Chondrocyte (in vitro differentiated cells): ENCODE data around the gene GRIP2. TPM values are rescaled to one million over a fixed set of nuclear protein-coding genes. Genes with fewer than 3 reads are reported as not detected.

ENCODE experiments used
- DNase-seq: peaks from one replicate; pipeline ENCODE4 v3.0.0; 2021; ENCODE audit warnings: mixed read lengths, low spot score
- H3K27ac Mint-ChIP-seq: one replicate; pipeline ENCODE4 v1.8.0; 2021; ENCODE audit warnings: mild to moderate bottlenecking, moderate library complexity, mixed read lengths; ENCODE audit not compliant: unreplicated experiment
- H3K27me3 Mint-ChIP-seq: 2 replicates; pipeline ENCODE4 v1.8.0; 2021; ENCODE audit warnings: low read depth, mixed read lengths
- H3K36me3 Mint-ChIP-seq: 2 replicates; pipeline ENCODE4 v1.8.0; 2021; ENCODE audit warnings: low read depth, mixed read lengths
- H3K4me1 Mint-ChIP-seq: 2 replicates; pipeline ENCODE4 v1.8.0; 2021; ENCODE audit warnings: low read depth, mild to moderate bottlenecking, mixed read lengths
- H3K4me3 Mint-ChIP-seq: one replicate; pipeline ENCODE4 v1.8.0; 2021; ENCODE audit warnings: mild to moderate bottlenecking, moderate library complexity, mixed read lengths; ENCODE audit not compliant: unreplicated experiment
- H3K9me3 Mint-ChIP-seq: 2 replicates; pipeline ENCODE4 v1.8.0; 2021; ENCODE audit warnings: low read depth, mixed read lengths
- total RNA-seq: library from RNA; stranded (reverse); gene quantifications from 3 replicates; pipeline ENCODE4 v1.2.1, GENCODE V29; 2021
- TF ChIP-seq, protein P1 (sequence below): fragments of 200-600 bp; sonication (generic); IDR thresholded peaks from 2 replicates; pipeline ENCODE4 v1.5.0; 2021; ENCODE audit warnings: antibody characterized with exemption, mild to moderate bottlenecking, moderate library complexity

Gene GRIP2
- total RNA-seq, 1 donor from 2014 or later: 0.20 TPM

DNA sequence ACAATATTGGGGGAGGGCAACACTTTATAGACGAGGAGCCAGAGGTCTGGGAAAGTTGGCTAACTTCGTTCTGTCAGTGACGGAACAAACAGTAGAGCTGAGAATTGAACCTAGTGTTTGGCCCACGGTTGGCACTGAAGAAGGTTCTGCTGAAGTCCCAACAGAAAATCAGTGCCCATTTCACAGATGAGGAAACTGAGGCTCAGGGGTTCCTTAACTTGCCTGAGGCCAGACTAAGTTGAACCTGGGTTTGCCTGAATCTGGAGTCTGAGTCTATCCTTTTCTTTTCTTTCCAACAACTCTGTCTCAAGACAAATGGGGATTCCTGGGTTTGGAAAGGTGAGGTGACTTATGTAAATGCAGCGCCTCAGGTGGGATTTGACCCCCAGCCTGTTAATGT is 82.7 kb downstream of the GRIP2 start:
- H3K4me1 Mint-ChIP-seq: peaks cover 53% of the 10 kb centered on the region
- no peak for DNase-seq
- H3K4me3 Mint-ChIP-seq: no peak overlapping the region
- TF ChIP-seq, protein P1, sequence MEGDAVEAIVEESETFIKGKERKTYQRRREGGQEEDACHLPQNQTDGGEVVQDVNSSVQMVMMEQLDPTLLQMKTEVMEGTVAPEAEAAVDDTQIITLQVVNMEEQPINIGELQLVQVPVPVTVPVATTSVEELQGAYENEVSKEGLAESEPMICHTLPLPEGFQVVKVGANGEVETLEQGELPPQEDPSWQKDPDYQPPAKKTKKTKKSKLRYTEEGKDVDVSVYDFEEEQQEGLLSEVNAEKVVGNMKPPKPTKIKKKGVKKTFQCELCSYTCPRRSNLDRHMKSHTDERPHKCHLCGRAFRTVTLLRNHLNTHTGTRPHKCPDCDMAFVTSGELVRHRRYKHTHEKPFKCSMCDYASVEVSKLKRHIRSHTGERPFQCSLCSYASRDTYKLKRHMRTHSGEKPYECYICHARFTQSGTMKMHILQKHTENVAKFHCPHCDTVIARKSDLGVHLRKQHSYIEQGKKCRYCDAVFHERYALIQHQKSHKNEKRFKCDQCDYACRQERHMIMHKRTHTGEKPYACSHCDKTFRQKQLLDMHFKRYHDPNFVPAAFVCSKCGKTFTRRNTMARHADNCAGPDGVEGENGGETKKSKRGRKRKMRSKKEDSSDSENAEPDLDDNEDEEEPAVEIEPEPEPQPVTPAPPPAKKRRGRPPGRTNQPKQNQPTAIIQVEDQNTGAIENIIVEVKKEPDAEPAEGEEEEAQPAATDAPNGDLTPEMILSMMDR: no peak
- H3K9me3 Mint-ChIP-seq: no peaks in the 10 kb centered on the region
- peaks cover 6% of the 10 kb centered on the region for H3K36me3 Mint-ChIP-seq
- no peak overlapping the region for H3K27ac Mint-ChIP-seq
- H3K27me3 Mint-ChIP-seq: no peaks in the 10 kb centered on the region

DNA sequence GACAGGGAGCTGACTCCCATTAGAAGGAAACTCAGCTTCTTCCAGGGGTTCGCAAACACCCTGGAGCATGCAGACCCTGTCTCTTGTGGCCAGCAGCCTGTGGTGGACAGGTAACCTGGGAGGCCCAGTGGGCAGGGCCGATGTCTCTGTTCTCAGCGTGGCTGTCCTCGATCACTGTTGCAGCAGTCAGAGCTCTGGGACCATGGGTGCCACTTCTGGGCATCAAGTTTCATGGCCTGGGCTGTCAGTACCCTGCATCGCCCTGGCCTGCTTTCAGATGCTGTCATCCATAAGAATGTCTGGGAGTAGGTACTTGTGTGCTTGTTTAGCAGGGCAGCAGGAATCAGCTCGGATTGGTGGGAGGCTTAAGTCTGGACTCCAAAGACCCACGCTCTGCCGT is 83.3 kb downstream of the GRIP2 start:
- H3K9me3 Mint-ChIP-seq: no peaks in the 10 kb centered on the region
- H3K27me3 Mint-ChIP-seq: no peaks in the 10 kb centered on the region
- H3K4me1 Mint-ChIP-seq: peaks cover 60% of the 10 kb centered on the region
- DNase-seq: no peak
- TF ChIP-seq, protein P1: no peak
- peaks cover 6% of the 10 kb centered on the region for H3K36me3 Mint-ChIP-seq
- H3K27ac Mint-ChIP-seq: no peak overlapping the region
- no peak overlapping the region for H3K4me3 Mint-ChIP-seq

DNA sequence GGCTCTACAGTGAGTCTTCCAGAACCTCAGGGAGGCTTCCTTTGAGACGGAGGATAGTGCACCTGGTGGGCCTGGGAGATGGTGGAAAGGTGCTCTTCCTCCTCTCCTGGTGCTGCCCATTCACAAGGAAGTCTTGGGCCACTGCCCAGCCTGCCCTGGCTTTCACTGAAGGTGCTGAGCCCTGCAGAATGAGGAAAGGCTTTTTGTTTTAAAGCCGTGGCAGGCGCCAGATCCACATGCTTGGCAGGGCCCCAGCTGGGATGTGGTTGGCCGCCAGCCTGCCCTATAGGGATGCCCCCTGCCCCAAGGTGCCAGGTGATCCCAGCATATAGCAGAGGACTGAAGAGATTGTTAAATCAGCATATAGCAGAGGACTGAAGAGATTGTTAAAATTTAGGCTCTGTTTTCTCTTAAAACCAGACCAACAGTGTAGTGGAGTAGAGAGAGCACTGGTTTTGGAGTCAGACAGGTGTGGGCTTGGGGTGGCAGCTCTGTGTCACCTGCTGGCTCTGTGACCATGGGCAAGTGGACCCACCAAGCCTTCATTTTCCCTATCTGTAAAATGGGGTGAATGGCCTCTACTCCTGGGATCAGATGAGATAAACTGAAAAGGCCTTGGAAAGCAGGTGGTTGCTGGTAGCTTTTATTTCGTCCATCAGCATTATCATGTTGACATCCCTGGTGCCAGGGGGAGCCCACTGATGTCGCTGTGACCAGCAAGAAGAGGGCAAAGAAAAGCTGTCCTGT is 84.4 kb downstream of the GRIP2 start:
- peaks cover 13% of the 10 kb centered on the region for H3K36me3 Mint-ChIP-seq
- no peaks in the 10 kb centered on the region for H3K9me3 Mint-ChIP-seq
- TF ChIP-seq, protein P1: no peak
- no peak overlapping the region for H3K4me3 Mint-ChIP-seq
- no peak overlapping the region for H3K27ac Mint-ChIP-seq
- no peak for DNase-seq
- H3K27me3 Mint-ChIP-seq: no peaks in the 10 kb centered on the region
- peaks cover 58% of the 10 kb centered on the region for H3K4me1 Mint-ChIP-seq

DNA sequence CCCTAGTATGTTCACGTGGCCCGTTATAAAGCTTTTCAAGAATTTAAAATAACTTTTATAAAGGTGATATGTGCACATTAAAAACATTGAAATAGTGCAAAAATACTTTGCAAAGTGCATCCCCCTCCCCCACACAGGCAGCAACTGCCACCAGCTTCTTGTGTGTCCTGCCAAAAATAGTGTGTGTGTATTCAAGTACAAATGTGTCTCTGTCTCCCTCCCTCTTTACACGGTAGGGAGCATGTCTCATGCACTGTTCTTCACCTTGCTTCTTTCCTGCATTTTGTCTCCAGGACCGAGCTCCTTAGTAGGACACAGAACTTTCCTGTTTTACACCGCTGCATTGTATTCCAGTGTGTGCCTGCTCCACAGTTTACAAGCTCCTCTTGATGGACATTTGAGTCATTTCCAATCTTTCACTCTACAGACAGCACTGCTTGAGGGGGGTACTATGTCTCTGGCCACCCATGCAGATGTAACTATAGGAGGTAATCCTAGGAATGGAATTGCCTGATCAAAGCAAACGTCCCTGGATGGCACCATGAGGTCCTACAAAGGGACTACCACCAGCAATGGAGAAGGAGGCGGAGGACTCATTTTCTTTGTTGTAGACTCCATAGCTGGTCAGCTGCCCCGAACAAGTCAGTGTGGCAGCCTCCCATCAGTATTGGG is 85.4 kb downstream of the GRIP2 start:
- H3K4me3 Mint-ChIP-seq: no peak overlapping the region
- H3K27me3 Mint-ChIP-seq: no peaks in the 10 kb centered on the region
- peaks cover 17% of the 10 kb centered on the region for H3K36me3 Mint-ChIP-seq
- no peak for DNase-seq
- peak overlapping the region; percentile 61 for H3K27ac Mint-ChIP-seq
- H3K4me1 Mint-ChIP-seq: peaks cover 50% of the 10 kb centered on the region
- TF ChIP-seq, protein P1: no peak
- no peaks in the 10 kb centered on the region for H3K9me3 Mint-ChIP-seq

DNA sequence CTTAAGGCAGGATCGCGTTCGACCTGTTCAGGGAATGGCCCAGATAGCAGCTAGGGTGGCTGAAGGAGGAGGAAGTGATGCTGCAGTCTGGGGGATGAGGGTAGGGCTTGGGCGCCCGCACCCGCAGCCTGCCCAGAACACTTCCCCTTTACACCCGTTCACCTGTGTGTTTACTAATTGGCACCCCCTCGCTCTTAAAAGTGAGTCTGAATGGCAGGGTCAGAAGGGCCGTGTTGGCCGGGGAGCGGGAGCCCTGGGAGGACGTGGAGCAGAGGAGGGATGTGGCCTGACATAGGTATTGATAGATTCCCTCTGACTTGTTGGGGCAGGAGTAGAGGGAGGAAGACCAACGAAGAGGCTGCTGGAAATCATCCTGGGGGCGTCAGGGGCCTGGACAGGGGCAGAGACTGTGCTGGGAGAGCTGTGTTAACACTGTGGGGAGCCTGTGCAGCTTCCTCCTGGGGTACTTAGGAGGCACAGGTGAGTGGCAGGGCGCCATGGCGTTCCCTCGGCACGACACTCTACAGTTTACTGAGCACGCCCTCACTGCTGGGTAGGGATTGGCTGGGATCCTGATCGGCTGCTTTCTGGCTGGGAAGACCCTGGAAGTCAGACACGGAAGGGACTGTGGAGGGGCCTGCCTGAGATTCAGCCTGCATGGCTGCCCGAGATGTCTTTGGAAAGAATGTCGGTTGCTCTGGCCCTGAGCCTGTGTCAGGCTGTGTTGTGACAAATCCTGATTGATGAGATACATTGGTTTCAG is 86.1 kb downstream of the GRIP2 start:
- peak overlapping the region; percentile 61 for H3K27ac Mint-ChIP-seq
- no peak for DNase-seq
- TF ChIP-seq, protein P1: no peak
- H3K27me3 Mint-ChIP-seq: no peaks in the 10 kb centered on the region
- H3K9me3 Mint-ChIP-seq: no peaks in the 10 kb centered on the region
- H3K4me1 Mint-ChIP-seq: peaks cover 52% of the 10 kb centered on the region
- H3K4me3 Mint-ChIP-seq: no peak overlapping the region
- H3K36me3 Mint-ChIP-seq: peaks cover 18% of the 10 kb centered on the region
